Tibial artery (tissue), 4 donors: ENCODE measurements around the gene SLC2A9.

Experiments used
- DNase-seq, 2 donors: peaks; one replicate each; pipeline ENCODE4 v3.0.0-alpha.2; 2019
- H3K27ac ChIP-seq, 2 donors: fragments of 200-600 bp; sonication (generic) in 1 of 2; 1 replicate in 1 of 2; 2 replicates in 1 of 2; pipeline ENCODE4 v1.5.1; 2018 to 2019; ENCODE audit warnings: mild to moderate bottlenecking in 1 of 2
- H3K27me3 ChIP-seq, 2 donors: fragments of 200-600 bp; sonication (generic) in 1 of 2; one replicate each; pipeline versions ENCODE4 v1.5.1 to v1.6.0; 2016 to 2019
- H3K36me3 ChIP-seq, 3 donors: fragments of 200-600 bp; sonication (generic) in 2 of 3; one replicate each; pipeline ENCODE4 v1.5.1; 2016 to 2019; ENCODE audit warnings: mild to moderate bottlenecking in 2 of 3
- H3K4me1 ChIP-seq, 4 donors: fragments of 200-600 bp; sonication (generic) in 2 of 4; 1 replicate in 3 of 4; 2 replicates in 1 of 4; pipeline ENCODE4 v1.5.1; 2016 to 2019
- H3K4me3 ChIP-seq, 2 donors: fragments of 200-600 bp; sonication (generic) in 1 of 2; 1 replicate in 1 of 2; 2 replicates in 1 of 2; pipeline ENCODE4 v1.5.1; 2018 to 2019; ENCODE audit warnings: mild to moderate bottlenecking in 2 of 2
- H3K9me3 ChIP-seq, 3 donors: fragments of 200-600 bp; sonication (generic) in 1 of 3; one replicate each; pipeline ENCODE4 v1.5.1; 2016 to 2019
- CTCF ChIP-seq, 2 experiments: fragments of 200-600 bp in 1 of 2; fragments of 450-650 bp in 1 of 2; IDR thresholded peaks; one replicate each; pipeline ENCODE4 v1.5.1; 2017 to 2019; ENCODE audit warnings: antibody characterized with exemption in 2 of 2, mild to moderate bottlenecking in 1 of 2, moderate library complexity in 1 of 2
- intact Hi-C: fragments of 100-400 bp; cut with DNase I; formaldehyde crosslinking; loops from one replicate; pipeline ENCODE4 v1.15.0; 2023; ENCODE audit warnings: low total_unique reads

The SLC2A9 gene

GRCh38 chr4:10055871-10056270 is 34.6 kb upstream of the SLC2A9 start:
- no peak for TF ChIP-seq CTCF (IDR thresholded peaks at IDR 0.05)
- no peaks in the 10 kb centered on the region for H3K27me3 ChIP-seq
- no peaks in the 10 kb centered on the region for H3K4me1 ChIP-seq
- no peak overlapping the region for H3K27ac ChIP-seq
- peaks cover 10 to 19% (median 10%) of the 10 kb centered on the region in 3 donors for H3K36me3 ChIP-seq
- no peak overlapping the region for H3K4me3 ChIP-seq
- DNase-seq = no peak
- H3K9me3 ChIP-seq = no peaks in the 10 kb centered on the region
- intact Hi-C loops = no loop called here

GRCh38 chr4:10054571-10055041 is 33.3 kb upstream of the SLC2A9 start:
- DNase-seq = no peak
- Histone ChIP-seq H3K9me3 (no peaks in the 10 kb centered on the region), H3K27me3 (no peaks in the 10 kb centered on the region), H3K27ac (no peak overlapping the region), H3K36me3 (peaks cover 10 to 26% (median 10%) of the 10 kb centered on the region in 3 donors), H3K4me1 (no peaks in the 10 kb centered on the region), H3K4me3 (no peak overlapping the region)
- intact Hi-C loops = no loop called here
- TF ChIP-seq CTCF (IDR thresholded peaks at IDR 0.05) = no peak

DNA sequence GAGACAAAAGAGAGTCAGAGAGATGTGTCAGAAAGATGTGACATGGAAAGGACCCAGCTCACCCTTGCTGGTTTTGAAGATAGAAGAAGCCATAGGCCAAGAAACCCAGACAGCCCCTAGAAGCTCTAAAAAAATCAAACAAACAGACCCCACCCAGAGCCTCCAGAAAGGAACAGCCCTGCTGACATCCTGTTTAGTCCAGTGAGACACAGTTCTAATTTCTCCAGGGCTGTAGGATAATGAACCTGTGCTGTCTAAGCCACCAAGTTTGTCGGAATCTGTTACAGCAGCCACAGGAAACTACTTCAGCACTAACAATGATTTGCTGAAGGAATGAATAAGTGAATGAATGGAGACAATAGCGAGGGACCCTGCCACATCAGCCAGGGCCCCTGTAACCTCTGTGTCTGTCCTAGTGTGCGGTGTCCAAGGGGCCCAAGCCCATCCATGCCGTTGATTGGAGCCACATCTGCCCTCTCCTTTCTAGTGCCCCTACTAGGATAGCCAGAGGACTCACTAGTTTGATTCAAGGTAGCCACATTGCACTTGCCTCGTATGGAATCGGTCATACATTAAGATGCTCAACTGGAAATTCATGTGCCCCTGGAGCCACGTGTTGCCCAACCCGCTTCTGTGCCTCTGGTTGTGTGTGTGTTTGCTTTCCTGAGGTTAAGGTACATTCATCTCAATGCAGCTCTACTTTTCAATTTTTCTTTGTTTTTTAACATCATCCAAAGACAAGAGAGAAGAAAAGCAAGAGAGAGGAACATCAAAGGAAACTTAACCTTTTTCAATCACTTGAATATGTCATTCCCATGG is 32.5 kb upstream of the SLC2A9 start:
- Histone ChIP-seq H3K9me3 (no peaks in the 10 kb centered on the region), H3K4me3 (no peak overlapping the region), H3K36me3 (peaks cover 10 to 26% (median 12%) of the 10 kb centered on the region in 3 donors), H3K4me1 (no peaks in the 10 kb centered on the region), H3K27ac (no peak overlapping the region), H3K27me3 (no peaks in the 10 kb centered on the region)
- DNase-seq = no peak
- intact Hi-C loops = no loop called here
- no peak for TF ChIP-seq CTCF (IDR thresholded peaks at IDR 0.05)

- Histone ChIP-seq H3K36me3 (peaks cover 9 to 23% (median 10%) of the 10 kb centered on the region in 3 donors), H3K4me3 (no peak overlapping the region), H3K27ac (no peak overlapping the region), H3K27me3 (no peaks in the 10 kb centered on the region), H3K4me1 (no peaks in the 10 kb centered on the region), H3K9me3 (no peaks in the 10 kb centered on the region)
- no peak for TF ChIP-seq CTCF (IDR thresholded peaks at IDR 0.05)
- no peak for DNase-seq
- intact Hi-C loops = no loop called here
Measured at GRCh38 chr4:10051517-10052135, 30.3 kb upstream of the SLC2A9 start.

- no peaks in the 10 kb centered on the region for H3K27me3 ChIP-seq
- no peak for DNase-seq
- peaks cover 4 to 16% (median 7%) of the 10 kb centered on the region in 3 donors for H3K36me3 ChIP-seq
- TF ChIP-seq CTCF (IDR thresholded peaks at IDR 0.05) = no peak
- no peak overlapping the region for H3K27ac ChIP-seq
- intact Hi-C loops = no loop called here
- no peaks in the 10 kb centered on the region for H3K4me1 ChIP-seq
- H3K9me3 ChIP-seq = no peaks in the 10 kb centered on the region
- H3K4me3 ChIP-seq = no peak overlapping the region
Measured at GRCh38 chr4:10050721-10051120, 29.4 kb upstream of the SLC2A9 start.
